Measurements from ENCODE around the gene AASS. TPM values are rescaled to one million over a fixed set of nuclear protein-coding genes. Genes with fewer than 3 reads are reported as not detected.

The AASS gene
- total RNA-seq, 6 experiments from 2014 or later: 8.1 to 10.2 (median 8.9) TPM

- no peak overlapping the region for H3K4me3 Mint-ChIP-seq
- no peaks in the 10 kb centered on the region; the same call in 1 of the 2 replicates for H3K27me3 Mint-ChIP-seq (ENCODE audit: insufficient read depth)
- no peak for TF ChIP-seq CTCF (IDR thresholded peaks at IDR 0.05)
- H3K4me1 Mint-ChIP-seq (ENCODE audit: low read depth): no peaks in the 10 kb centered on the region
- no peak overlapping the region for H3K27ac Mint-ChIP-seq
- H3K9me3 Mint-ChIP-seq: no peaks in the 10 kb centered on the region
- H3K36me3 Mint-ChIP-seq (ENCODE audit: low read depth): 0 out of 2 replicates have a peak, but pooled peaks cover 12% of the 10 kb centered on the region
- DNase-seq: no peak
These were observed 71.8 kb downstream of the AASS start for GRCh38 chr7:122072272-122072671.

- no peaks in the 10 kb centered on the region for H3K9me3 Mint-ChIP-seq
- TF ChIP-seq CTCF (IDR thresholded peaks at IDR 0.05): no peak
- H3K36me3 Mint-ChIP-seq (ENCODE audit: low read depth): no peaks in the 10 kb centered on the region
- H3K4me1 Mint-ChIP-seq (ENCODE audit: low read depth): no peaks in the 10 kb centered on the region
- H3K27me3 Mint-ChIP-seq (ENCODE audit: insufficient read depth): no peaks in the 10 kb centered on the region; the same call in 1 of the 2 replicates
- no peak overlapping the region for H3K27ac Mint-ChIP-seq
- no peak overlapping the region for H3K4me3 Mint-ChIP-seq
- no peak for DNase-seq
These were observed 73.2 kb downstream of the AASS start for GRCh38 chr7:122070834-122071233.

GRCh38 chr7:122070062-122070461 is 74.0 kb downstream of the AASS start:
- Mint-ChIP-seq H3K9me3 (no peaks in the 10 kb centered on the region), H3K4me3 (no peak overlapping the region), H3K27me3 (ENCODE audit: insufficient read depth) (no peaks in the 10 kb centered on the region; the same call in 1 of the 2 replicates), H3K36me3 (ENCODE audit: low read depth) (no peaks in the 10 kb centered on the region), H3K27ac (no peak overlapping the region), H3K4me1 (ENCODE audit: low read depth) (no peaks in the 10 kb centered on the region)
- no peak for TF ChIP-seq CTCF (IDR thresholded peaks at IDR 0.05)
- no peak for DNase-seq

GRCh38 chr7:122068999-122069398 is 75.0 kb downstream of the AASS start:
- Mint-ChIP-seq H3K4me1 (ENCODE audit: low read depth) (no peaks in the 10 kb centered on the region), H3K4me3 (no peak overlapping the region), H3K27me3 (ENCODE audit: insufficient read depth) (no peaks in the 10 kb centered on the region; the same call in 1 of the 2 replicates), H3K9me3 (no peaks in the 10 kb centered on the region), H3K27ac (no peak overlapping the region), H3K36me3 (ENCODE audit: low read depth) (no peaks in the 10 kb centered on the region)
- no peak for TF ChIP-seq CTCF (IDR thresholded peaks at IDR 0.05)
- no peak for DNase-seq

- Mint-ChIP-seq H3K27me3 (ENCODE audit: insufficient read depth) (no peaks in the 10 kb centered on the region; the same call in 1 of the 2 replicates), H3K9me3 (no peaks in the 10 kb centered on the region), H3K27ac (no peak overlapping the region), H3K4me3 (no peak overlapping the region), H3K36me3 (ENCODE audit: low read depth) (no peaks in the 10 kb centered on the region), H3K4me1 (ENCODE audit: low read depth) (no peaks in the 10 kb centered on the region)
- TF ChIP-seq CTCF (IDR thresholded peaks at IDR 0.05): no peak
- DNase-seq: no peak
These were observed 76.0 kb downstream of the AASS start for GRCh38 chr7:122068046-122068445.

- TF ChIP-seq CTCF (IDR thresholded peaks at IDR 0.05): no peak
- Mint-ChIP-seq H3K27me3 (ENCODE audit: insufficient read depth) (no peaks in the 10 kb centered on the region; the same call in 1 of the 2 replicates), H3K4me1 (ENCODE audit: low read depth) (no peaks in the 10 kb centered on the region), H3K4me3 (no peak overlapping the region), H3K27ac (no peak overlapping the region), H3K9me3 (no peaks in the 10 kb centered on the region), H3K36me3 (ENCODE audit: low read depth) (no peaks in the 10 kb centered on the region)
- DNase-seq: no peak
These were observed 77.0 kb downstream of the AASS start for GRCh38 chr7:122067077-122067476.
